Suprapubic skin (tissue), 4 donors: ENCODE results near the gene MAP1B.

Experiments used
- CTCF ChIP-seq, 2 donors: fragments of 200-600 bp in 1 of 2; fragments of 450-650 bp in 1 of 2; sonication (generic) in 1 of 2; IDR thresholded peaks; one replicate each; pipeline ENCODE4 v1.5.1; 2016 to 2019; ENCODE audit warnings: antibody characterized with exemption in 2 of 2, mild to moderate bottlenecking in 1 of 2, moderate library complexity in 1 of 2
- EP300 ChIP-seq: sonication (generic); formaldehyde crosslinking; IDR thresholded peaks from one replicate; pipeline ENCODE4 v1.6.1; 2017; ENCODE audit warnings: antibody characterized with exemption
- POLR2A ChIP-seq, 2 donors: fragments of 450-650 bp; IDR thresholded peaks; one replicate each; pipeline ENCODE4 v1.6.1; 2017; ENCODE audit warnings: antibody characterized with exemption in 2 of 2, mild to moderate bottlenecking in 2 of 2, moderate library complexity in 2 of 2
- POLR2AphosphoS5 ChIP-seq, 3 donors: sonication (generic); formaldehyde crosslinking; IDR thresholded peaks; one replicate each; pipeline ENCODE4 v1.6.1; 2017; ENCODE audit warnings: antibody characterized with exemption in 3 of 3

- TF ChIP-seq POLR2A (IDR thresholded peaks at IDR 0.05) (no peak), CTCF (IDR thresholded peaks at IDR 0.05) (no peak), EP300 (no peak), POLR2AphosphoS5 (IDR thresholded peaks at IDR 0.05) (no peak)
Measured at GRCh38 chr5:72077390-72077789, 29.9 kb upstream of the MAP1B start.
